ENCODE measurements around the gene P4HA1.
"Not testable (repeated sequence)": the region's sequence is repeated elsewhere in the genome, so short reads cannot be mapped to it uniquely, and the experiment has no call there.

GRCh38 chr10:72989771-72990170 is 106.9 kb downstream of the P4HA1 start:
- TF ChIP-seq CTCF, POLR2A (IDR thresholded peaks at IDR 0.05): not testable (repeated sequence)

Measured in stomach (tissue), 4 donors.